ENCODE data around the gene COBL. TPM values are rescaled to one million over a fixed set of nuclear protein-coding genes. Genes with fewer than 3 reads are reported as not detected.

COBL gene
- total and polyA plus RNA-seq, 2 of the 4 experiments (the other 2 are of a cell fraction), result under 0.01 TPM; not detected in 1

DNA sequence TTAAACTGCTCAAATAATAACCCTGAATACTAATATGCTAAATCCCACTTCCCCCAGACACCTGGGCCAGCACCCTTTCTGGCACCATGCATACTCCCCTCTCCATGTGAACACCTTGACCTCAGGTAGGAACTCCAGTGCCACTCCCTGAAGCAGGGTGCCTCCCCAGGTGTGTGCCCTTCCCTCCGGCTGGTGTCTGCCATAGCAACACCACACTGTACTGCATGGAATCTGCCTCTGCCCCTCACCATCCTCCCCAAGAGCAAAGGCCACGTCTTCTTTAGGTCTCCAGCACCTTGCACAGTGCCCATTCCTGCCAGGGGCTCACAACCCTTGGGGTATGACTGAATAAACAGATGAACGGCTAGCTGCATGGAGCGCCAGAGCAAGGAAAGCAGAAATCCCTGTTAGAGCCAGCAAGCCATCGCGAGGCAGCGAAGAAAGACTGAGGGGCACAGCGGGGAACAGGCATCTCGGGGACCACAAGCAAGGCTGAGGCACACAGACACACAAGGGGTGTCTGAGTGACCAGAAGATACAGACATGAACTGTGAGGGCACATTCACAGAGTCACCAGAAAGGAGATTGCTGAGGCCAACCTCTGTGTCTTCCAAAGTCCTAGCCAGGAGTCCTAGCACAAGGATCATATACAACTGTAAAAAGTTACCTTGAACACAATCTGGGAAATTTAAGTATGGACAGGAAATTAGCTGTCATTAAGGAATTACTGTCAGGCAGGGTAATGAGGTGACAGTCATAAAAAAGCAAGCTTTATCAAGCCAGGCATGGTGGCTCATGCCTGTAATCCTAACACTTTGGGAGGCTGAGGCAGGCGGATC lies 25.7 kb downstream of the COBL start (continued):
- TF ChIP-seq MAFK (IDR thresholded peaks at IDR 0.05; ENCODE audit: low read depth, low read length), result no peak

GRCh38 chr7:51290304-51290637 lies 26.3 kb downstream of the COBL start:
- Histone ChIP-seq H2AK5ac (ENCODE audit: low read depth, low read length) (no peak overlapping the region), H2BK15ac (ENCODE audit: low read depth, low read length) (no peak overlapping the region), H2BK120ac (ENCODE audit: low read depth, low read length) (no peak overlapping the region), H3K36me3 (ENCODE audit: control insufficient read depth, insufficient read depth, low read length) (no peaks in the 10 kb centered on the region), H3K79me1 (ENCODE audit: low read depth in 1 of 2, low read length in 2 of 2) (no peaks in the 10 kb centered on the region), H3K56ac (ENCODE audit: extremely low read depth, insufficient read depth, low read length) (no peak overlapping the region), H3K4ac (ENCODE audit: low read depth, low read length) (no peak overlapping the region), H3K27me3 (ENCODE audit: control insufficient read depth, insufficient read depth, low read length) (no peaks in the 10 kb centered on the region), H3K27ac (ENCODE audit: insufficient read depth, low read length) (no peak overlapping the region), H3K18ac (ENCODE audit: low read depth, low read length) (no peak overlapping the region), H2AFZ (replicated peaks; ENCODE audit: low read length, poor library complexity) (no peak overlapping the region), H4K20me1 (ENCODE audit: insufficient read depth, low read length) (no peaks in the 10 kb centered on the region), H2AK9ac (replicated peaks; ENCODE audit: low read depth, low read length, poor library complexity) (no peak overlapping the region), H2BK20ac (ENCODE audit: low read depth, low read length) (no peak overlapping the region), H3K9me3 (ENCODE audit: control insufficient read depth, insufficient read depth, low read length) (no peaks in the 10 kb centered on the region), H4K8ac (ENCODE audit: low read depth in 2 of 2, low read length in 2 of 2) (no peak overlapping the region), H2BK5ac (ENCODE audit: low read depth, low read length, poor library complexity, severe bottlenecking) (no peak overlapping the region), H4K5ac (ENCODE audit: low read depth, low read length) (no peak overlapping the region), H3K9ac (ENCODE audit: low read depth, low read length) (no peak overlapping the region), H3K23ac (ENCODE audit: low read depth, low read length) (no peak overlapping the region), H3K4me2 (ENCODE audit: low read depth, low read length) (no peak overlapping the region), H3K14ac (replicated peaks; ENCODE audit: low read depth, low read length) (no peak overlapping the region), H3K9me1 (ENCODE audit: insufficient read depth, low read length) (no peaks in the 10 kb centered on the region), H4K91ac (ENCODE audit: insufficient read depth, low read depth, low read length) (no peak overlapping the region), H3K4me1 (ENCODE audit: control insufficient read depth, insufficient read depth, low read length) (no peaks in the 10 kb centered on the region), H3K4me3 (ENCODE audit: insufficient read depth, low read depth, low read length) (no peak overlapping the region)
- DNase-seq, result no peak
- dilution Hi-C loops (cut with HindIII; ENCODE audit: low sequenced_read_pairs, unreplicated experiment) (no loop called here), in situ Hi-C loops (cut with MboI; ENCODE audit: low sequenced_read_pairs) (no loop called here), intact Hi-C loops (cut with micrococcal nuclease) (no loop called here)
- POLR2A ChIA-PET (ENCODE audit: unreplicated experiment), result no interaction called here
- CTCF ChIA-PET, result interaction anchor here (0.6 kb wide), 1 partner anchor 11 kb away, joined by 3 read pairs; no protein-coding TSS in a partner anchor
- ATAC-seq (ENCODE audit: low read depth), result no peak
- WGBS, 2 experiments (ENCODE audit: extremely low coverage in 2 of 2, insufficient read length in 1 of 2), result no CpG with 5 or more reads among the region's 3 CpGs
- BruUV-seq (replicated peaks), result no TSS peak
- no peak for TF ChIP-seq MAFK (IDR thresholded peaks at IDR 0.05; ENCODE audit: low read depth, low read length)
- TF ChIP-seq RFX5 (IDR thresholded peaks at IDR 0.05; ENCODE audit: low read depth, low read length), result no peak
- no peak for TF ChIP-seq FOS (IDR thresholded peaks at IDR 0.05; ENCODE audit: low read depth, low read length)
- TF ChIP-seq NFE2L2 (IDR thresholded peaks at IDR 0.05; ENCODE audit: low read depth, low read length), result no peak
- no peak for TF ChIP-seq MAZ (IDR thresholded peaks at IDR 0.05; ENCODE audit: borderline replicate concordance, low read depth, low read length)
- TF ChIP-seq ELK1 (IDR thresholded peaks at IDR 0.05; ENCODE audit: borderline replicate concordance, low read depth, low read length), result no peak
- no peak for TF ChIP-seq CEBPB (IDR thresholded peaks at IDR 0.05; ENCODE audit: low read depth, low read length)
- no peak for TF ChIP-seq RAD21 (IDR thresholded peaks at IDR 0.05; ENCODE audit: low read length)
- no peak for TF ChIP-seq RCOR1 (IDR thresholded peaks at IDR 0.05; ENCODE audit: insufficient replicate concordance, low read length)
- TF ChIP-seq MXI1 (IDR thresholded peaks at IDR 0.05; ENCODE audit: borderline replicate concordance, low read depth, low read length), result no peak

All from IMR-90 (cell line).